Endothelial cell of umbilical vein (primary cell): Measurements from ENCODE around the gene SLC1A1. TPM values are rescaled to one million over a fixed set of nuclear protein-coding genes. Genes with fewer than 3 reads are reported as not detected.
A peak's percentile ranks its signal among the peaks of the same experiment; 100 is the strongest.

ENCODE experiments used
- BruUV-seq: library from RNA; stranded (reverse); fragments of 400-500 nt; replicated peaks from 2 replicates; lab custom pipeline; 2021; lab: Mats Ljungman, UMichigan
- CTCF ChIA-PET: fragments of 300-600, 350-600 bp; sonication (Branson Sonifier 250); formaldehyde crosslinking; loops from one replicate; lab custom pipeline; 2021; ENCODE audit warnings: antibody characterized with exemption, inconsistent platforms; lab: Charles Lee
- POLR2A ChIA-PET: fragments of 300-600, 350-600 bp; sonication (Branson Sonifier 250); formaldehyde crosslinking; loops from one replicate; lab custom pipeline; 2021; ENCODE audit warnings: antibody characterized with exemption, inconsistent platforms; lab: Charles Lee
- DNase-seq: peaks from one replicate; pipeline ENCODE4 v3.0.0-alpha.2; 2011; ENCODE audit warnings: low read depth, low spot score
- FAIRE-seq: peaks from 2 replicates; lab custom pipeline; 2011; peaks lifted over from hg19 to GRCh38; lab: Jason Lieb, UNC
- H2AFZ ChIP-seq: 2 replicates; pipeline ENCODE4 v1.6.0; 2012; ENCODE audit warnings: low read depth, low read length, control low read depth, inconsistent platforms
- H3K27ac ChIP-seq: 2 replicates; pipeline ENCODE4 v1.5.1; 2011; ENCODE audit warnings: low read depth, mild to moderate bottlenecking, control low read depth, low read length, moderate library complexity; ENCODE audit not compliant: insufficient read depth
- H3K27me3 ChIP-seq, 2 experiments: 2 replicates each; pipeline versions ENCODE4 v1.6.0 to v1.6.1; 2011; ENCODE audit warnings: low read length in 2 of 2, mixed read lengths in 1 of 2; ENCODE audit not compliant: control insufficient read depth in 2 of 2, insufficient read depth in 2 of 2
- H3K36me3 ChIP-seq, 2 experiments: 2 replicates in 1 of 2; 3 replicates in 1 of 2; pipeline ENCODE4 v1.5.1; 2011; ENCODE audit warnings: low read length in 2 of 2, mild to moderate bottlenecking in 1 of 2, moderate library complexity in 1 of 2; ENCODE audit not compliant: control insufficient read depth in 2 of 2, insufficient read depth in 2 of 2; ENCODE audit errors: extremely low read depth in 1 of 2
- H3K4me1 ChIP-seq: 3 replicates; pipeline ENCODE4 v1.5.1; 2011; ENCODE audit warnings: mild to moderate bottlenecking, low read length; ENCODE audit not compliant: control insufficient read depth, insufficient read depth; ENCODE audit errors: extremely low read depth
- H3K4me2 ChIP-seq: 2 replicates; pipeline ENCODE4 v1.6.1; 2011; ENCODE audit warnings: low read length, control low read depth, mixed read lengths; ENCODE audit not compliant: insufficient read depth
- H3K4me3 ChIP-seq, 3 experiments: fragments of 200-600 bp in 1 of 3; sonication (generic), shearing (Covaris generic) in 1 of 3; replicated peaks in 1 of 3; 2 replicates each; pipeline ENCODE4 v1.5.1; 2011 to 2016; ENCODE audit warnings: control low read depth in 3 of 3, low read length in 3 of 3, mild to moderate bottlenecking in 2 of 3, inconsistent platforms in 1 of 3, low read depth in 1 of 3, moderate library complexity in 1 of 3; ENCODE audit not compliant: insufficient read depth in 1 of 3
- H3K79me2 ChIP-seq: 2 replicates; pipeline ENCODE4 v1.6.0; 2012; ENCODE audit warnings: low read length, inconsistent platforms; ENCODE audit not compliant: control insufficient read depth, insufficient read depth
- H3K9ac ChIP-seq: replicated peaks from 2 replicates; pipeline ENCODE3; 2011; ENCODE audit warnings: low read length, control low read depth; ENCODE audit not compliant: insufficient read depth; ENCODE audit errors: extremely low read depth
- H3K9me1 ChIP-seq: replicated peaks from 3 replicates; pipeline ENCODE4 v1.6.0; 2011; ENCODE audit warnings: mild to moderate bottlenecking, low read length; ENCODE audit not compliant: control insufficient read depth, insufficient read depth; ENCODE audit errors: extremely low read depth
- H3K9me3 ChIP-seq: replicated peaks from 2 replicates; pipeline ENCODE4 v1.5.1; 2012; ENCODE audit warnings: low read length, inconsistent platforms; ENCODE audit not compliant: control insufficient read depth, insufficient read depth
- H4K20me1 ChIP-seq: replicated peaks from 2 replicates; pipeline ENCODE3; 2011; ENCODE audit warnings: mild to moderate bottlenecking, low read length; ENCODE audit not compliant: control insufficient read depth, insufficient read depth; ENCODE audit errors: extremely low read depth
- CTCF ChIP-seq, 2 donors: IDR thresholded peaks; 1 replicate in 1 of 2; 2 replicates in 1 of 2; pipeline ENCODE4 v1.5.1; 2011; ENCODE audit warnings: low read length in 2 of 2, mild to moderate bottlenecking in 2 of 2, moderate library complexity in 2 of 2, control low read depth in 1 of 2, inconsistent platforms in 1 of 2, low read depth in 1 of 2; ENCODE audit not compliant: insufficient read depth in 1 of 2; ENCODE audit errors: extremely low read depth in 1 of 2
- FOS ChIP-seq: IDR thresholded peaks from 2 replicates; pipeline ENCODE4 v1.6.1; 2011; ENCODE audit warnings: mild to moderate bottlenecking, low read length, moderate library complexity, borderline replicate concordance; ENCODE audit not compliant: insufficient read depth
- JUN ChIP-seq: IDR thresholded peaks from 2 replicates; pipeline ENCODE4 v1.6.1; 2011; ENCODE audit warnings: borderline replicate concordance, low read depth; ENCODE audit not compliant: insufficient read length, insufficient read depth
- MYC ChIP-seq: IDR thresholded peaks from one replicate; pipeline ENCODE4 v1.6.1; 2011; ENCODE audit warnings: mild to moderate bottlenecking, low read depth, low read length
- POLR2AphosphoS5 ChIP-seq: IDR thresholded peaks from 2 replicates; pipeline ENCODE4 v1.6.1; 2012; ENCODE audit warnings: low read depth, mild to moderate bottlenecking, control low read depth, low read length, moderate library complexity; ENCODE audit not compliant: insufficient read depth
- dilution Hi-C: fragments of 300-500 bp; cut with MboI; formaldehyde crosslinking; loops from one replicate; pipeline ENCODE4 v1.15.0; 2019; ENCODE audit warnings: low sequenced_read_pairs; ENCODE audit not compliant: extremely low pct_ligation_motif_present
- intact Hi-C: fragments of 100-400 bp; cut with micrococcal nuclease; formaldehyde crosslinking; loops from one replicate; pipeline ENCODE4 v1.10.0; 2022
- polyA plus RNA-seq, 4 experiments: library from polyadenylated mRNA; depleted of rRNA in 3 of 4; stranded (reverse) in 3 of 4; unstranded in 1 of 4; fragments of >200 nt; gene quantifications; 2 replicates each; pipeline versions ENCODE4 v1.2.1 to v1.2.3, GENCODE V29; 2011 to 2012; ENCODE audit warnings: missing spikeins in 1 of 4
- total RNA-seq: library from RNA; stranded (reverse); gene quantifications from 2 replicates; pipeline ENCODE4 v1.2.3, GENCODE V29; 2021

Gene SLC1A1
- total and polyA plus RNA-seq, 2 donors (not counting 3 experiments of a cell fraction or from before 2014, with no cell fraction given): 5.8 to 8.3 TPM

GRCh38 chr9:4494332-4494731 lies 4.1 kb downstream of the SLC1A1 start:
- BruUV-seq: no TSS peak
- DNase-seq: peak; percentile 69
- Histone ChIP-seq H3K9me3 (no peaks in the 10 kb centered on the region), H3K27me3 (no peaks in the 10 kb centered on the region), H4K20me1 (no peaks in the 10 kb centered on the region), H3K4me3 (peak overlapping the region in 1 of 3 experiments; percentile 6), H3K9me1 (no peaks in the 10 kb centered on the region), H3K79me2 (peaks cover 48% of the 10 kb centered on the region), H3K36me3 (no peaks in the 10 kb centered on the region), H3K4me2 (peak overlapping the region; percentile 60), H2AFZ (no peak overlapping the region), H3K9ac (no peak overlapping the region), H3K27ac (peak overlapping the region; percentile 69), H3K4me1 (peaks cover 41% of the 10 kb centered on the region)
- FAIRE-seq: no peak
- ChIA-PET CTCF (interaction anchor here (1.1 to 1.3 kb wide), 2 partner anchors 25 to 55 kb away, joined by 3 read pairs; no protein-coding TSS in a partner anchor), POLR2A (no interaction called here)
- TF ChIP-seq JUN (peak; percentile 49), FOS (peak; percentile 81), MYC (no peak)
- intact Hi-C loops: loop anchor here (1.0 to 5.0 kb wide), 5 partner anchors 36 to 248 kb away; partner anchors contain the start of genes AK3 and PLPP6
- dilution Hi-C loops: no loop called here

GRCh38 chr9:4494806-4495205 lies 4.5 kb downstream of the SLC1A1 start:
- TF ChIP-seq POLR2AphosphoS5 (no peak), MYC (no peak), CTCF (IDR thresholded peaks at IDR 0.05; ENCODE audit: extremely low read depth in 1 of 2, insufficient read depth in 1 of 2, low read depth in 1 of 2, low read length in 2 of 2) (no peak)
- H3K4me2 ChIP-seq: peak overlapping the region; percentile 57
- no peak overlapping the region for H2AFZ ChIP-seq
- H3K79me2 ChIP-seq: peaks cover 48% of the 10 kb centered on the region
- peak overlapping the region; percentile 24 for H3K27ac ChIP-seq
- POLR2A ChIA-PET: no interaction called here
- no peaks in the 10 kb centered on the region for H3K9me1 ChIP-seq
- dilution Hi-C loops (no loop called here), intact Hi-C loops (loop anchor here (1.0 to 5.0 kb wide), 5 partner anchors 35 to 247 kb away; partner anchors contain the start of genes AK3 and PLPP6)
- DNase-seq (no peak), FAIRE-seq (peak; percentile 35)
- H4K20me1 ChIP-seq: no peaks in the 10 kb centered on the region
- BruUV-seq: no TSS peak
- no peaks in the 10 kb centered on the region for H3K9me3 ChIP-seq
- no peaks in the 10 kb centered on the region for H3K27me3 ChIP-seq
- no peak overlapping the region for H3K4me3 ChIP-seq
- no peaks in the 10 kb centered on the region for H3K36me3 ChIP-seq
- CTCF ChIA-PET: interaction anchor here (1.1 to 1.3 kb wide), 2 partner anchors 24 to 54 kb away, joined by 3 read pairs; no protein-coding TSS in a partner anchor
- H3K4me1 ChIP-seq: peaks cover 37% of the 10 kb centered on the region
- peak overlapping the region; percentile 4 for H3K9ac ChIP-seq
